ENCODE measurements around the gene VWA3B. TPM values are rescaled to one million over a fixed set of nuclear protein-coding genes. Genes with fewer than 3 reads are reported as not detected.

The VWA3B gene
- total and polyA plus RNA-seq, 2 donors (not counting 3 experiments of a cell fraction or from before 2014, with no cell fraction given) = not detected

DNA sequence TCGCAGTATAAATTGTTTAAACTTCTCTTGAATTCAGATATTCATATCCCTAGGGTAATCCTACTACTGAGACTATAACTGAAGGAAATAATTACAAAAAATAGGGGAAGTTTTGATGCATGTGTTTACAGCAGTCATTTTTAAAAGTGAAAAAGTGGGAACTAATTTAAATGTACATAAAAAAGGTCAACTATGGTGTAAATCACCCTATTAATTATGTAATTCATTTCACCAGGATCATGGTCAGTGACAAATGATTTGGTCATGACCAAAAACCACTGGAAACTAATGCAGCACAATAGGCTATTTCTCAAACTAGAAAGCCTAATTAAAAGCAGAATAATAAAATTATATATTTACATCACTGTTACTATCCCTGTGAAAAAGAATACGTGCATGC lies 254.3 kb downstream of the VWA3B start:
- no peak for DNase-seq (ENCODE audit: low read depth, low spot score)
- Histone ChIP-seq H3K27me3 (ENCODE audit: control insufficient read depth in 2 of 2, insufficient read depth in 2 of 2, low read length in 2 of 2) (peaks cover 11 to 23% of the 10 kb centered on the region in 2 experiments), H3K27ac (ENCODE audit: insufficient read depth, low read depth, low read length) (no peak overlapping the region), H3K4me3 (replicated peaks in 1 of 3; ENCODE audit: insufficient read depth in 1 of 3, low read depth in 1 of 3, low read length in 3 of 3) (no peak overlapping the region), H3K4me1 (ENCODE audit: control insufficient read depth, extremely low read depth, insufficient read depth, low read length) (no peaks in the 10 kb centered on the region), H3K4me2 (ENCODE audit: insufficient read depth, low read length) (no peak overlapping the region), H2AFZ (ENCODE audit: low read depth, low read length) (no peak overlapping the region), H4K20me1 (replicated peaks; ENCODE audit: control insufficient read depth, extremely low read depth, insufficient read depth, low read length) (no peaks in the 10 kb centered on the region), H3K9me3 (replicated peaks; ENCODE audit: control insufficient read depth, insufficient read depth, low read length) (no peaks in the 10 kb centered on the region), H3K79me2 (ENCODE audit: control insufficient read depth, insufficient read depth, low read length) (no peaks in the 10 kb centered on the region), H3K36me3 (ENCODE audit: control insufficient read depth in 2 of 2, extremely low read depth in 1 of 2, insufficient read depth in 2 of 2, low read length in 2 of 2) (no peaks in the 10 kb centered on the region), H3K9ac (replicated peaks; ENCODE audit: extremely low read depth, insufficient read depth, low read length) (no peak overlapping the region), H3K9me1 (replicated peaks; ENCODE audit: control insufficient read depth, extremely low read depth, insufficient read depth, low read length) (no peaks in the 10 kb centered on the region)
- no peak for TF ChIP-seq POLR2A (IDR thresholded peaks at IDR 0.05; ENCODE audit: low read depth, low read length)
- no peak for TF ChIP-seq EZH2 (IDR thresholded peaks at IDR 0.05; ENCODE audit: borderline replicate concordance, low read depth, low read length, severe bottlenecking)
- CTCF ChIA-PET = no interaction called here
- dilution Hi-C loops (cut with MboI; ENCODE audit: extremely low pct_ligation_motif_present, low sequenced_read_pairs) = loop anchor here (25.0 kb wide), 1 partner anchor 179 kb away; no protein-coding TSS in a partner anchor
- no peak for FAIRE-seq
- POLR2A ChIA-PET = no interaction called here
- no TSS peak for BruUV-seq (replicated peaks)
- intact Hi-C loops (cut with micrococcal nuclease) = no loop called here

DNA sequence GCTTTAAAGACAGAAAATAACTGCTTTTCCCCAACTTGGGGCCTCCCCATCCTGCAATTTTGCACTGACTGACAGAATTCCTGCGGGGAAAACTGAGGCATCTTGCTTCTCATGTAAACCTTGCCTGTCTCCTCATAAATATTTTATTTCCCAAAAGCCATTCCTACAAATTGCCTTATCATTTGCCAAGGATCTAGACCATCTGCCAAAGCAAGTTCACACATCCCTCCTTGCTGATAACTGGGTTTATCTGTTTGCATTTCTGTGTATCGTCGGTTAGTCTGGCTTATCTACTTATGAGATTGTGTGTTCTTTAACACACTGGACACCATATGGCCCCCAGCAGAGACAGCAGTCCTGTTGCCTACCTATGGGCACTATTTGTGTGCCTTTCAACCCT lies 256.3 kb downstream of the VWA3B start:
- H2AFZ ChIP-seq (ENCODE audit: low read depth, low read length) = no peak overlapping the region
- H3K4me3 ChIP-seq (replicated peaks in 1 of 3; ENCODE audit: insufficient read depth in 1 of 3, low read depth in 1 of 3, low read length in 3 of 3) = no peak overlapping the region
- peaks cover 26 to 43% of the 10 kb centered on the region in 2 experiments for H3K27me3 ChIP-seq (ENCODE audit: control insufficient read depth in 2 of 2, insufficient read depth in 2 of 2, low read length in 2 of 2)
- no peaks in the 10 kb centered on the region for H3K9me3 ChIP-seq (replicated peaks; ENCODE audit: control insufficient read depth, insufficient read depth, low read length)
- dilution Hi-C loops (cut with MboI; ENCODE audit: extremely low pct_ligation_motif_present, low sequenced_read_pairs) (loop anchor here (25.0 kb wide), 1 partner anchor 181 kb away; no protein-coding TSS in a partner anchor), intact Hi-C loops (cut with micrococcal nuclease) (no loop called here)
- TF ChIP-seq POLR2A (IDR thresholded peaks at IDR 0.05; ENCODE audit: low read depth, low read length) = no peak
- no peak for TF ChIP-seq POLR2AphosphoS5 (IDR thresholded peaks at IDR 0.05; ENCODE audit: insufficient read depth, low read depth, low read length)
- no peak for TF ChIP-seq JUN (IDR thresholded peaks at IDR 0.05; ENCODE audit: borderline replicate concordance, insufficient read depth, insufficient read length, low read depth)
- TF ChIP-seq, protein P1, sequence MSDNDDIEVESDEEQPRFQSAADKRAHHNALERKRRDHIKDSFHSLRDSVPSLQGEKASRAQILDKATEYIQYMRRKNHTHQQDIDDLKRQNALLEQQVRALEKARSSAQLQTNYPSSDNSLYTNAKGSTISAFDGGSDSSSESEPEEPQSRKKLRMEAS (IDR thresholded peaks at IDR 0.05; ENCODE audit: insufficient read depth, insufficient read length) = no peak
- no peak for TF ChIP-seq MYC (IDR thresholded peaks at IDR 0.05; ENCODE audit: low read depth, low read length)
- TF ChIP-seq EZH2 (IDR thresholded peaks at IDR 0.05; ENCODE audit: borderline replicate concordance, low read depth, low read length, severe bottlenecking) = no peak
- TF ChIP-seq, protein P2, sequence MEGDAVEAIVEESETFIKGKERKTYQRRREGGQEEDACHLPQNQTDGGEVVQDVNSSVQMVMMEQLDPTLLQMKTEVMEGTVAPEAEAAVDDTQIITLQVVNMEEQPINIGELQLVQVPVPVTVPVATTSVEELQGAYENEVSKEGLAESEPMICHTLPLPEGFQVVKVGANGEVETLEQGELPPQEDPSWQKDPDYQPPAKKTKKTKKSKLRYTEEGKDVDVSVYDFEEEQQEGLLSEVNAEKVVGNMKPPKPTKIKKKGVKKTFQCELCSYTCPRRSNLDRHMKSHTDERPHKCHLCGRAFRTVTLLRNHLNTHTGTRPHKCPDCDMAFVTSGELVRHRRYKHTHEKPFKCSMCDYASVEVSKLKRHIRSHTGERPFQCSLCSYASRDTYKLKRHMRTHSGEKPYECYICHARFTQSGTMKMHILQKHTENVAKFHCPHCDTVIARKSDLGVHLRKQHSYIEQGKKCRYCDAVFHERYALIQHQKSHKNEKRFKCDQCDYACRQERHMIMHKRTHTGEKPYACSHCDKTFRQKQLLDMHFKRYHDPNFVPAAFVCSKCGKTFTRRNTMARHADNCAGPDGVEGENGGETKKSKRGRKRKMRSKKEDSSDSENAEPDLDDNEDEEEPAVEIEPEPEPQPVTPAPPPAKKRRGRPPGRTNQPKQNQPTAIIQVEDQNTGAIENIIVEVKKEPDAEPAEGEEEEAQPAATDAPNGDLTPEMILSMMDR (IDR thresholded peaks at IDR 0.05; ENCODE audit: extremely low read depth in 1 of 2, insufficient read depth in 1 of 2, low read depth in 1 of 2, low read length in 2 of 2) = no peak
- no peaks in the 10 kb centered on the region for H3K79me2 ChIP-seq (ENCODE audit: control insufficient read depth, insufficient read depth, low read length)
- no peak overlapping the region for H3K27ac ChIP-seq (ENCODE audit: insufficient read depth, low read depth, low read length)
- POLR2A ChIA-PET = no interaction called here
- no peaks in the 10 kb centered on the region for H4K20me1 ChIP-seq (replicated peaks; ENCODE audit: control insufficient read depth, extremely low read depth, insufficient read depth, low read length)
- CTCF ChIA-PET = interaction anchor here (1.3 kb wide), 1 partner anchor 9 kb away, joined by 3 read pairs; no protein-coding TSS in a partner anchor
- H3K9ac ChIP-seq (replicated peaks; ENCODE audit: extremely low read depth, insufficient read depth, low read length) = no peak overlapping the region
- H3K9me1 ChIP-seq (replicated peaks; ENCODE audit: control insufficient read depth, extremely low read depth, insufficient read depth, low read length) = no peaks in the 10 kb centered on the region
- no peaks in the 10 kb centered on the region for H3K36me3 ChIP-seq (ENCODE audit: control insufficient read depth in 2 of 2, extremely low read depth in 1 of 2, insufficient read depth in 2 of 2, low read length in 2 of 2)
- BruUV-seq (replicated peaks) = no TSS peak
- H3K4me1 ChIP-seq (ENCODE audit: control insufficient read depth, extremely low read depth, insufficient read depth, low read length) = no peaks in the 10 kb centered on the region
- FAIRE-seq (no peak), DNase-seq (ENCODE audit: low read depth, low spot score) (no peak)
- H3K4me2 ChIP-seq (ENCODE audit: insufficient read depth, low read length) = no peak overlapping the region

Data from endothelial cell of umbilical vein (primary cell).